H9 (cell line): Measurements from ENCODE around the gene CDKAL1. TPM values are rescaled to one million over a fixed set of nuclear protein-coding genes. Genes with fewer than 3 reads are reported as not detected.
A peak's percentile ranks its signal among the peaks of the same experiment; 100 is the strongest.

Experiments used
- DNase-seq: peaks from one replicate; pipeline ENCODE4 v3.0.0-alpha.2; 2017
- H2AFZ ChIP-seq: one replicate; pipeline ENCODE4 v1.6.1; 2013; ENCODE audit warnings: mild to moderate bottlenecking, low read length, control low read depth, moderate library complexity
- H2AK5ac ChIP-seq: 2 replicates; pipeline ENCODE4 v1.6.1; 2013; ENCODE audit warnings: low read length, control low read depth, mixed read lengths; ENCODE audit not compliant: insufficient read length
- H2BK120ac ChIP-seq: one replicate; pipeline ENCODE4 v1.6.1; 2013; ENCODE audit warnings: low read depth, mild to moderate bottlenecking, low read length, control low read depth, inconsistent platforms; ENCODE audit not compliant: poor library complexity, severe bottlenecking
- H2BK12ac ChIP-seq: 2 replicates; pipeline ENCODE4 v1.6.1; 2013; ENCODE audit warnings: low read length, control low read depth, mixed read lengths, low read depth; ENCODE audit not compliant: insufficient read length
- H2BK15ac ChIP-seq: 2 replicates; pipeline ENCODE4 v1.6.1; 2013; ENCODE audit warnings: low read depth, low read length, control low read depth
- H2BK20ac ChIP-seq: one replicate; pipeline ENCODE4 v1.6.1; 2013; ENCODE audit warnings: low read depth, mild to moderate bottlenecking, low read length, control low read depth, inconsistent platforms; ENCODE audit not compliant: poor library complexity, severe bottlenecking
- H2BK5ac ChIP-seq: 2 replicates; pipeline ENCODE4 v1.6.1; 2013; ENCODE audit warnings: low read length, control low read depth, mixed read lengths; ENCODE audit not compliant: insufficient read length
- H3K14ac ChIP-seq: 2 replicates; pipeline ENCODE4 v1.6.1; 2013; ENCODE audit warnings: low read length, control low read depth; ENCODE audit not compliant: insufficient read depth
- H3K18ac ChIP-seq: 2 replicates; pipeline ENCODE4 v1.6.1; 2013; ENCODE audit warnings: low read depth, mild to moderate bottlenecking, mixed read lengths, low read length, control low read depth; ENCODE audit not compliant: insufficient read length
- H3K23ac ChIP-seq: 2 replicates; pipeline ENCODE4 v1.6.1; 2013; ENCODE audit warnings: low read length, control low read depth, mixed read lengths, low read depth; ENCODE audit not compliant: insufficient read length
- H3K23me2 ChIP-seq: 2 replicates; pipeline ENCODE4 v1.6.1; 2013; ENCODE audit warnings: low read depth, mild to moderate bottlenecking, mixed read lengths, low read length, control low read depth; ENCODE audit not compliant: insufficient read length, poor library complexity, severe bottlenecking
- H3K27ac ChIP-seq: 2 replicates; pipeline ENCODE4 v1.5.1; 2013; ENCODE audit warnings: low read length, control low read depth, mixed read lengths, low read depth; ENCODE audit not compliant: insufficient read length
- H3K27me3 ChIP-seq: 2 replicates; pipeline ENCODE4 v1.6.1; 2013; ENCODE audit warnings: low read length, control low read depth, inconsistent platforms; ENCODE audit not compliant: insufficient read depth
- H3K4ac ChIP-seq: 2 replicates; pipeline ENCODE4 v1.6.1; 2013; ENCODE audit warnings: low read depth, mild to moderate bottlenecking, control low read depth, inconsistent platforms, low read length, moderate library complexity
- H3K4me1 ChIP-seq: 2 replicates; pipeline ENCODE4 v1.6.1; 2013; ENCODE audit warnings: low read length, control low read depth, inconsistent platforms; ENCODE audit not compliant: insufficient read depth
- H3K4me2 ChIP-seq: 2 replicates; pipeline ENCODE4 v1.6.1; 2013; ENCODE audit warnings: low read length, control low read depth, mixed read lengths; ENCODE audit not compliant: insufficient read length, insufficient read depth
- H3K56ac ChIP-seq: 2 replicates; pipeline ENCODE4 v1.6.1; 2013; ENCODE audit warnings: low read depth, mild to moderate bottlenecking, mixed read lengths, low read length, control low read depth; ENCODE audit not compliant: insufficient read length
- H3K79me1 ChIP-seq: 2 replicates; pipeline ENCODE4 v1.6.1; 2013; ENCODE audit warnings: low read depth, mild to moderate bottlenecking, moderate library complexity, low read length, control low read depth, inconsistent platforms; ENCODE audit not compliant: insufficient read depth, poor library complexity, severe bottlenecking
- H3K79me2 ChIP-seq: 2 replicates; pipeline ENCODE4 v1.6.1; 2013; ENCODE audit warnings: low read length, control low read depth, inconsistent platforms; ENCODE audit not compliant: insufficient read depth
- H3K9ac ChIP-seq: 2 replicates; pipeline ENCODE4 v1.6.1; 2013; ENCODE audit warnings: low read length, control low read depth, mixed read lengths; ENCODE audit not compliant: insufficient read length; ENCODE audit errors: extremely low read depth
- H3K9me3 ChIP-seq: one replicate; pipeline ENCODE4 v1.6.1; 2013; ENCODE audit warnings: low read depth, low read length, inconsistent platforms; ENCODE audit not compliant: control insufficient read depth
- H3T11ph ChIP-seq: one replicate; pipeline ENCODE4 v1.6.1; 2013; ENCODE audit warnings: mild to moderate bottlenecking, low read length, control low read depth, inconsistent platforms
- H4K20me1 ChIP-seq: one replicate; pipeline ENCODE4 v1.6.1; 2013; ENCODE audit not compliant: control insufficient read depth, insufficient read length, insufficient read depth
- H4K5ac ChIP-seq: 2 replicates; pipeline ENCODE4 v1.6.1; 2013; ENCODE audit warnings: low read depth, mild to moderate bottlenecking, mixed read lengths, low read length, control low read depth; ENCODE audit not compliant: insufficient read length
- H4K8ac ChIP-seq: replicated peaks from 2 replicates; pipeline ENCODE4 v1.6.1; 2013; ENCODE audit warnings: low read length, control low read depth, mixed read lengths, low read depth; ENCODE audit not compliant: insufficient read length
- H4K91ac ChIP-seq: 2 replicates; pipeline ENCODE4 v1.6.1; 2013; ENCODE audit warnings: low read depth, mild to moderate bottlenecking, moderate library complexity, mixed read lengths, low read length, control low read depth; ENCODE audit not compliant: insufficient read length
- H3K27ac Mint-ChIP-seq, 3 experiments: 2 replicates in 2 of 3; 3 replicates in 1 of 3; pipeline ENCODE4 v1.8.0; 2020 to 2021; ENCODE audit warnings: mixed read lengths in 3 of 3, mild to moderate bottlenecking in 1 of 3, moderate library complexity in 1 of 3
- H3K27me3 Mint-ChIP-seq: 2 replicates; pipeline ENCODE4 v1.8.0; 2021; ENCODE audit warnings: low read depth, mild to moderate bottlenecking, moderate library complexity, mixed read lengths
- H3K36me3 Mint-ChIP-seq, 3 experiments: 2 replicates in 2 of 3; 3 replicates in 1 of 3; pipeline ENCODE4 v1.8.0; 2020 to 2021; ENCODE audit warnings: low read depth in 3 of 3, mixed read lengths in 3 of 3; ENCODE audit not compliant: insufficient read depth in 1 of 3
- H3K4me1 Mint-ChIP-seq, 2 experiments: 2 replicates each; pipeline ENCODE4 v1.8.0; 2020; ENCODE audit warnings: mixed read lengths in 2 of 2
- H3K4me3 Mint-ChIP-seq, 2 experiments: 2 replicates in 1 of 2; 3 replicates in 1 of 2; pipeline ENCODE4 v1.8.0; 2020 to 2021; ENCODE audit warnings: mild to moderate bottlenecking in 2 of 2, mixed read lengths in 2 of 2, moderate library complexity in 1 of 2
- H3K9me3 Mint-ChIP-seq, 2 experiments: 2 replicates in 1 of 2; 3 replicates in 1 of 2; pipeline ENCODE4 v1.8.0; 2020; ENCODE audit warnings: mild to moderate bottlenecking in 2 of 2, mixed read lengths in 2 of 2, moderate library complexity in 1 of 2
- WGBS: extraction: QIAGEN DNeasy Blood & Tissue Kit; methylation state at CpG from one replicate; pipeline ENCODE4 v1.1.7; 2013; ENCODE audit warnings: missing lambda C conversion rate, low lambda C conversion rate, mixed read lengths; ENCODE audit not compliant: insufficient read length; ENCODE audit errors: extremely low coverage; 5-methylcytosine and 5-hydroxymethylcytosine counted together
- total RNA-seq: library from RNA; stranded (reverse); gene quantifications from 2 replicates; pipeline ENCODE4 v1.2.1, GENCODE V29; 2021
- TF ChIP-seq, protein P1 (sequence below): fragments of 200-600 bp; sonication (generic); conservative IDR thresholded peaks from 3 replicates; pipeline ENCODE4 v1.8.0; 2021; ENCODE audit warnings: antibody characterized with exemption, mild to moderate bottlenecking

CDKAL1 gene
- total RNA-seq, 1 experiment from 2014 or later: 23.0 TPM

DNA sequence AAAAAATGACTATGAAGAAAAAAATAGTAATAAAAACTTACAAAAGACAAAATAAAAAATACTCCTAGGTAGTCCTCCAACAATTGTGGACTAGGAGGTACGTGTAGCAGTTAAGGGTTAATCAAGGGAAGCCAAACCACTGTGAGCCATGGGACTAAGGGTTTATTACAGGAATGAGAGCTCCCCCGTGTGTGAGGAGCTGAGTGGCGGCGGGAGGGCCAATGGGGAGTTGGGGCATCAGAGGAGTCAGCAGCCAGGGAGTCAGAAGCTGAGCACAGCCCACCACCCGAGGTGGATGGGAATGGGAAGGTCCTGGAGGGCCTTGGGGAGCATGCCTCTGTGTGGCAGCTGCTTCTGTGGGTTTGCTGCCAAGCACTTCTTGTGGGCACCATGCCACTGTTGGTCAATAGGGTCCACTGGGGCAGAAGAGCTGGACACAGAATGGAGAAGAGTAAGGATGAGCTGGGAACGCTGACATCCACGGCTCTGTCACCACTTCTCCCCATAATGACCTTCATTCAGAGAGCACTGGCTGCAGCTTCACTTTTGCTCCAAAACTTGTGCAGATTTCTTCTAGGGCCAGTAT is 373.3 kb downstream of the CDKAL1 start:
- Histone ChIP-seq H3K23ac (no peak overlapping the region), H2BK120ac (no peak overlapping the region), H3K9ac (no peak overlapping the region), H3K79me1 (no peaks in the 10 kb centered on the region), H3K23me2 (no peaks in the 10 kb centered on the region), H2BK5ac (no peak overlapping the region), H3K27me3 (no peaks in the 10 kb centered on the region), H2BK12ac (no peak overlapping the region), H2AK5ac (no peak overlapping the region), H3K9me3 (no peaks in the 10 kb centered on the region), H3K79me2 (no peaks in the 10 kb centered on the region), H4K8ac (no peak overlapping the region), H3K4me1 (no peaks in the 10 kb centered on the region), H3T11ph (no peak overlapping the region), H3K4me2 (no peak overlapping the region), H4K91ac (no peak overlapping the region), H3K56ac (no peak overlapping the region), H2BK20ac (no peak overlapping the region), H3K27ac (no peak overlapping the region), H3K14ac (no peak overlapping the region), H4K20me1 (no peaks in the 10 kb centered on the region), H3K18ac (no peak overlapping the region), H2AFZ (no peak overlapping the region), H4K5ac (no peak overlapping the region), H2BK15ac (no peak overlapping the region), H3K4ac (no peak overlapping the region)
- Mint-ChIP-seq H3K4me1 (peaks cover 23% of the 10 kb centered on the region in 2 experiments), H3K36me3 (peaks cover 0 to 15% (median 0%) of the 10 kb centered on the region in 3 experiments; a peak in 6 of 7 replicates), H3K4me3 (no peak overlapping the region), H3K9me3 (peaks cover 4 to 8% of the 10 kb centered on the region in 2 experiments; a peak in 4 of 5 replicates), H3K27me3 (no peaks in the 10 kb centered on the region; the same call in 1 of the 2 replicates), H3K27ac (peak overlapping the region in 1 of 3 experiments; percentile 68; a peak in 1 of 7 replicates)
- DNase-seq: peak; percentile 72
- TF ChIP-seq, protein P1, sequence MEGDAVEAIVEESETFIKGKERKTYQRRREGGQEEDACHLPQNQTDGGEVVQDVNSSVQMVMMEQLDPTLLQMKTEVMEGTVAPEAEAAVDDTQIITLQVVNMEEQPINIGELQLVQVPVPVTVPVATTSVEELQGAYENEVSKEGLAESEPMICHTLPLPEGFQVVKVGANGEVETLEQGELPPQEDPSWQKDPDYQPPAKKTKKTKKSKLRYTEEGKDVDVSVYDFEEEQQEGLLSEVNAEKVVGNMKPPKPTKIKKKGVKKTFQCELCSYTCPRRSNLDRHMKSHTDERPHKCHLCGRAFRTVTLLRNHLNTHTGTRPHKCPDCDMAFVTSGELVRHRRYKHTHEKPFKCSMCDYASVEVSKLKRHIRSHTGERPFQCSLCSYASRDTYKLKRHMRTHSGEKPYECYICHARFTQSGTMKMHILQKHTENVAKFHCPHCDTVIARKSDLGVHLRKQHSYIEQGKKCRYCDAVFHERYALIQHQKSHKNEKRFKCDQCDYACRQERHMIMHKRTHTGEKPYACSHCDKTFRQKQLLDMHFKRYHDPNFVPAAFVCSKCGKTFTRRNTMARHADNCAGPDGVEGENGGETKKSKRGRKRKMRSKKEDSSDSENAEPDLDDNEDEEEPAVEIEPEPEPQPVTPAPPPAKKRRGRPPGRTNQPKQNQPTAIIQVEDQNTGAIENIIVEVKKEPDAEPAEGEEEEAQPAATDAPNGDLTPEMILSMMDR: peak; percentile 44; the same call in 2 of the 3 replicates
- WGBS: no CpG with 5 or more reads among the region's 7 CpGs
